Stimulated activated CD4-positive, alpha-beta T cell treated with anti-CD3 and anti-CD28 coated beads, Interleukin-4, amount 100 ng/mL, for 1 hour (primary cell): ENCODE data around the gene ALPL.
"Not testable (repeated sequence)": the region's sequence is repeated elsewhere in the genome, so short reads cannot be mapped to it uniquely, and the experiment has no call there.

Experiments used
- DNase-seq: peaks from one replicate; pipeline ENCODE4 v3.0.0-alpha.2; 2020

ALPL gene

GRCh38 chr1:21563971-21564370, 54.7 kb downstream of the ALPL start:
- no peak for DNase-seq

- no peak for DNase-seq
Observed at GRCh38 chr1:21564521-21565095, 55.4 kb downstream of the ALPL start.

DNA sequence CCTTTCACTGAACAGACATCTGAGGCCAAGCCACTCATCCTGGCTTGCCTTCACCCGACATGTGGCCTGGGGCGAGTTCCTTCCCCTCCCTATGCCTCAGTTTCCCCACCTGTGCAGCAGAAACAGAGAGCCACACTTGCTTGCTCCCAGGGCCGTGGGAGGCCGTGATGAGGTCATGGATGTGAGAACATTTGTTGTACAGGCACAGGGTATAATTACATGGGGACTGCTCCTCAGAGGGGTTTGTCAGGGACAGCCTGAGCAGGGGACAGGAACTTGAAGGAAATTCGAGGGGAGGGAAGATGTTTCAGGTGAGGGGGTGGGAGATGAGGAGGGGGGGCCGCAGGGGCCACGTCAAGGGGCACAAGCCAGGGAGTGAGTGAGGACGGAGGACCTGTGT, 56.1 kb downstream of the ALPL start:
- DNase-seq: no peak

GRCh38 chr1:21566361-21566760, 57.1 kb downstream of the ALPL start:
- not testable (repeated sequence) for DNase-seq

- no peak for DNase-seq
Observed at GRCh38 chr1:21567241-21568005, 58.2 kb downstream of the ALPL start.

DNA sequence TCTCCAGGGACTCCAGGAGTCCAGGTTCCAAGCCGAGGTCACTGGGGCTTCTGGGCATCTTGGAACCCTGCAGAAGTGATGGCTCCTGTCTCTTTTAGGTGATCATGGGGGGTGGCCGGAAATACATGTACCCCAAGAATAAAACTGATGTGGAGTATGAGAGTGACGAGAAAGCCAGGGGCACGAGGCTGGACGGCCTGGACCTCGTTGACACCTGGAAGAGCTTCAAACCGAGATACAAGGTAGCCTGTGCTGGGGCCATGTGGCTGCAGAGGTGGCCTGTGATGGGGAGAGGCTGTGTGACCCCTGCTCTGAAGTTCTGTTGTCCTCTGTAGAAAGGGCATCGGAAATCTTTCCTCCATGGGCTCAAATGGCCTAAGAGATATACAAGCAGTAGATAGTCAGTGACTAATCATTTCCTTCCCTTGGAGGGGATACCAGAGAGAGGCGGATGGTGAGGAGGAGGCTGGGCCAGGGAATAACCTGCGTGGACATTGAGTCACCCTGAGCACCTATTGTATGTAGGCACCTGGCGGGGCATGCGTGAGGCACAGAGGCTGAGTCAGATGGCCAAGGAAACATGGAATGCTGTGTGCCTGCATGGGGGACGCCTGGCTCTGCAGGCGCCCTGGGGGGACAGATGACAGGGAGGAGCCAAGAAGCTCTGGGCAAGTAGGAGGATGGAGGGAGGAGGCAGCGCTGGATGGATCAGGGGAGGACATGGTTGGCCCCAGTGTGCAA, 59.0 kb downstream of the ALPL start:
- no peak for DNase-seq

GRCh38 chr1:21568809-21569385, 59.7 kb downstream of the ALPL start:
- no peak for DNase-seq

DNA sequence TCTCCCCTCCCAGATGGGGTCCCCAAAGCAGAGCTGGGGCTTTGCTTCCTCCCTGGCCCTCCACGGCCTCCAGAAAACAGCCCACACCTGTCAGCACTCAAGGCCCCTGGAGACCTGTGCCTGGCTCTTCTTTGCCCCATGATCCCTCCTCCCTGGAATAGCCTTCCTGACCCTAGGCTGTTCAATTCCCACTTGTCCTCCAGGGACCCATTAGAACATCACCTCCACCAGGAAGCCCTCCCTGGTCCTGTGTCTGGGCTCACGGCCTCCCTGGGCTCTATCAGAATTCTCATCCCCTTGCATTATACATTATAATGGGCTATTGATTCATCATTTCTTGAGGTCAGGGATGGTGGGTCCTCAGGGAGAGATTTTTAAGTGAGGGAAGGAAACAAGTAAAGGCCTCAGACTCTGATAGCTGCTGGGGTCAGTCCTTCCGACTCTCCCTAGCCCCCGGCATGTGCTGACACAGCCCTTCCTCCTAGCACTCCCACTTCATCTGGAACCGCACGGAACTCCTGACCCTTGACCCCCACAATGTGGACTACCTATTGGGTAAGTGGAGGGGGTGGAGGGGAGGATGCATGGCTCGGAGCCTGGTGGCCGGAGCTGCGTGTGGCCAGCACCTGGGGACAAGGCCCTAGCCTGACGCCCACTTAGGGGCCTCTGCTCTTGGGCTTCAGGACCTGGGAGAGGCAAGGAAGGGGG, 60.8 kb downstream of the ALPL start:
- no peak for DNase-seq

GRCh38 chr1:21570528-21570875, 61.3 kb downstream of the ALPL start:
- DNase-seq: no peak

- DNase-seq: no peak
Observed at GRCh38 chr1:21570885-21571284, 61.7 kb downstream of the ALPL start.

DNA sequence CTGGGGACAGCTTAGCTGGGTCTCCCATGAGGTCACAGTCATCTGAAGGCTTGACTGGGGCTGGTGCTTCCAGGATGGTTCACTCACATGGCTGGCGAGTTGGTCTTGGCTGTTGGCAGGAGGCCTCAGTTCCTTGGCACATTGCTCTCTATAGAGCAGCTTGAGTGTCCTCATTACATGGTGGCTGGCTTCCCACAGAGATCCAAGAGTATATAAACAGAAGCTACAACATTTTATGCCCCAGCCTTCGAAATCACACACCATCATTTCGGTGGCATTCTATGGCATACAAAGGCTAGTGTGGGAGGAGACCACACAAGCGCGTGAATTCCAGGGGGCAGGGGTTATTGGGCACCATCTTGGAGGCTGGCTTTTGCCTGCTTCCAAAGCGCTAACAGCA, 63.0 kb downstream of the ALPL start:
- DNase-seq: no peak

GRCh38 chr1:21572735-21573277, 63.6 kb downstream of the ALPL start:
- no peak for DNase-seq

DNA sequence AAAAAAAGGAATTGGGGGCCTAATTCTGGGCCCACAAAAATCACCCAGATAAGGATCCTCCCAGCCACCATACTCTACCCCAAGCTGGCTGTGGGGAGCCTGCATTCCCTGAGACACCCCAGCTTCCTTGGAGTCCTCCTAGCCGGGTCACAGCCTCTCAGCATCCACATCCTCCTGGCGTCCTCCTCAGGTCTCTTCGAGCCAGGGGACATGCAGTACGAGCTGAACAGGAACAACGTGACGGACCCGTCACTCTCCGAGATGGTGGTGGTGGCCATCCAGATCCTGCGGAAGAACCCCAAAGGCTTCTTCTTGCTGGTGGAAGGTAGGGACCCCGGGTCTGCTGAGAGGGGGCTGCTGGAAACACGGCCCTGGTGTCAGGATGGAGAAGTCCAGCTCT, 64.3 kb downstream of the ALPL start:
- no peak for DNase-seq

- no peak for DNase-seq
Observed at GRCh38 chr1:21573971-21574465, 64.8 kb downstream of the ALPL start.

GRCh38 chr1:21574466-21575151, 65.4 kb downstream of the ALPL start:
- no peak for DNase-seq

DNA sequence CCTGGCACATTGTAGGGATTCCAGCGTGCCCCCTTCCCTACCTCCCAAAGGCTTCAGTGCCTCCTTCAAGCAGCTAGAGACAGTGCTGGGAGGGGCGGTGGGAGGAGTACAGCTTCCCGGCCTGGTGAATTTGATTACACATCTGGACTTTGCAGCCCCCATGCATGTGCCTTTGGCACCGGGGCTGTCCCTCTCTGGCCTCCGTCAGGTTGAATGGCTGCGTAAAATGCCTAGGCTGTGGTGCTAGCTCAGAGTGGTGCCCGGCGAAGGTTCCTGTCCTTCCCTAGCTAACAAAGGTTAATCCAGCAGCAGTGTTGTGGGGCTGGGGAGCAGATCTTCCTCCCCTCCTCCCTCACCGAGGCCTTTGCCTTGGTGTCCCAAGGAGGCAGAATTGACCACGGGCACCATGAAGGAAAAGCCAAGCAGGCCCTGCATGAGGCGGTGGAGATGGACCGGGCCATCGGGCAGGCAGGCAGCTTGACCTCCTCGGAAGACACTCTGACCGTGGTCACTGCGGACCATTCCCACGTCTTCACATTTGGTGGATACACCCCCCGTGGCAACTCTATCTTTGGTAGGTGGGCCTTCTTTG, 66.2 kb downstream of the ALPL start:
- DNase-seq: no peak

- no peak for DNase-seq
Observed at GRCh38 chr1:21576031-21576797, 67.0 kb downstream of the ALPL start.

DNA sequence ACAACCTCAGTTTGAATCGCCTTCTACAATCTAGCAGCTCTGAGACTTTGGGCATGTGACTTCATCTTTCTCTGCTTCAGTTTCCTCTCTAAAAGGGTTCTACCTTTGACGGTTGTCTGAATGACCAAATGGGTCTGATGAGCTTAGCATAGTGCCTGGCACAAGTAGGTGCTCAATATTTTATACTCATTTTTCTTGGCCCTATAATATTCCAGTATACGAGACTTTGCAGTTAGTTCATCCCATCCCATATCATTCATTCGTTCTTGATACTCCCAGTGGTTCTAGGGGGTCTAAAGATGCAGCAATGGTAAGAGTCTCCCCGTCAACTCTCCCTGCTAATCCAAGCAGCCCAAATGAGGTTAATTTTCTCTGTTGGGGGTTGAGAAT, 67.6 kb downstream of the ALPL start:
- no peak for DNase-seq

GRCh38 chr1:21577324-21577723, 68.1 kb downstream of the ALPL start:
- no peak for DNase-seq

DNA sequence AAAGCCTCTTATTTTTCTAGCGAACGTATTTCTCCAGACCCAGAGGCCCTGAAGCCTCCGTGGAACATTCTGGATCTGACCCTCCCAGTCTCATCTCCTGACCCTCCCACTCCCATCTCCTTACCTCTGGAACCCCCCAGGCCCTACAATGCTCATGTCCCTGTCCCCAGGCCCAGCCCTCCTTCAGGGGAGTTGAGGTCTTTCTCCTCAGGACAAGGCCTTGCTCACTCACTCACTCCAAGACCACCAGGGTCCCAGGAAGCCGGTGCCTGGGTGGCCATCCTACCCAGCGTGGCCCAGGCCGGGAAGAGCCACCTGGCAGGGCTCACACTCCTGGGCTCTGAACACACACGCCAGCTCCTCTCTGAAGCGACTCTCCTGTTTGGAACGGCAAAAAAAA, 68.7 kb downstream of the ALPL start:
- DNase-seq: no peak

GRCh38 chr1:21579791-21580190, 70.6 kb downstream of the ALPL start:
- DNase-seq: no peak
